ENCODE data around the gene CHRNA9.

GRCh38 chr4:40348000-40348399 lies 12.9 kb downstream of the CHRNA9 start:
- TF ChIP-seq POLR2A (IDR thresholded peaks at IDR 0.05) (no peak), CTCF (IDR thresholded peaks at IDR 0.05) (no peak)

Data from vagina (tissue), 2 donors.